Kidney (tissue), 14 donors: ENCODE results near the gene SLC22A23. TPM values are rescaled to one million over a fixed set of nuclear protein-coding genes. Genes with fewer than 3 reads are reported as not detected.

Experiments
- DNase-seq, 5 donors: peaks; one replicate each; pipeline ENCODE4 v3.0.0-alpha.2; 2013 to 2020
- FAIRE-seq: peaks from 2 replicates; lab custom pipeline; 2012; peaks lifted over from hg19 to GRCh38; lab: Jason Lieb, UNC
- H3K27ac ChIP-seq, 2 donors: one replicate each; pipeline ENCODE4 v1.7.0; 2013; ENCODE audit warnings: low read depth in 2 of 2, low read length in 2 of 2, inconsistent platforms in 1 of 2
- H3K27me3 ChIP-seq: one replicate; pipeline ENCODE4 v1.7.1; 2013; ENCODE audit warnings: low read length, inconsistent platforms; ENCODE audit not compliant: control insufficient read depth, insufficient read depth
- H3K36me3 ChIP-seq, 3 donors: one replicate each; pipeline versions ENCODE4 v1.7.0 to v1.7.1; 2013; ENCODE audit warnings: low read length in 3 of 3, control low read depth in 1 of 3, inconsistent platforms in 1 of 3; ENCODE audit not compliant: insufficient read depth in 3 of 3, control insufficient read depth in 2 of 3
- H3K4me1 ChIP-seq, 3 donors: one replicate each; pipeline versions ENCODE4 v1.7.0 to v1.7.1; 2013; ENCODE audit warnings: low read length in 3 of 3, inconsistent platforms in 1 of 3, low read depth in 1 of 3; ENCODE audit not compliant: control insufficient read depth in 2 of 3, insufficient read depth in 2 of 3
- H3K4me3 ChIP-seq, 3 donors: one replicate each; pipeline versions ENCODE4 v1.7.0 to v1.8.1; 2013; ENCODE audit warnings: low read length in 3 of 3, control low read depth in 1 of 3, inconsistent platforms in 1 of 3
- H3K9ac ChIP-seq, 3 donors: one replicate each; pipeline versions ENCODE4 v1.7.0 to v1.7.1; 2013; ENCODE audit warnings: low read length in 3 of 3, control low read depth in 1 of 3, inconsistent platforms in 1 of 3
- H3K9me3 ChIP-seq, 3 donors: one replicate each; pipeline versions ENCODE4 v1.7.0 to v1.7.1; 2013; ENCODE audit warnings: low read length in 3 of 3, control low read depth in 1 of 3, inconsistent platforms in 1 of 3; ENCODE audit not compliant: control insufficient read depth in 2 of 3, insufficient read depth in 1 of 3
- CTCF ChIP-seq: IDR thresholded peaks from 3 replicates; pipeline ENCODE4 v1.5.1; 2012; ENCODE audit warnings: mild to moderate bottlenecking, moderate library complexity, borderline replicate concordance; ENCODE audit not compliant: insufficient read depth; ENCODE audit errors: extremely low read depth
- intact Hi-C: fragments of 100-400 bp; cut with DNase I; formaldehyde crosslinking; loops from one replicate; pipeline ENCODE4 v1.11.1; 2022
- polyA plus RNA-seq: library from polyadenylated mRNA; stranded (reverse); fragments of 350-450 nt; fragmentation: Illumina TruSeq; extraction: RNeasy Lipid Tissue Mini Kit (QIAGEN cat#74804); gene quantifications from one replicate; pipeline ENCODE4 v1.2.3, GENCODE V29; 2014; ENCODE audit warnings: low read depth, low replicate concordance; ENCODE audit not compliant: insufficient read depth
- total RNA-seq: library from RNA; stranded (reverse); fragmentation: NEBNext Ultra II Directional; extraction: Animal tissue kit (Norgen Biotek cat#: 25700); gene quantifications from one replicate; pipeline ENCODE4 v1.2.1, GENCODE V29; 2021
- donor health status: control.
- donor health status: control.
- donor health status: control.
- donor health status: control.
- donor health status: control.
- donor health status: DM: yes; HTN: yes; CAD: no.
- donor health status: Normal renal cell carcinoma (clear cell type).

The SLC22A23 gene
- total and polyA plus RNA-seq, 2 donors from 2014 or later = 5.3 to 5.7 TPM

GRCh38 chr6:3406891-3407809, 49.7 kb downstream of the SLC22A23 start:
- H3K4me1 ChIP-seq = peaks cover 3 to 39% (median 20%) of the 10 kb centered on the region in 3 donors
- intact Hi-C loops = no loop called here
- FAIRE-seq = no peak
- no peak for TF ChIP-seq CTCF
- H3K4me3 ChIP-seq = no peak overlapping the region
- no peak for DNase-seq
- H3K27ac ChIP-seq = no peak overlapping the region
- no peaks in the 10 kb centered on the region for H3K9me3 ChIP-seq
- H3K27me3 ChIP-seq = no peaks in the 10 kb centered on the region
- H3K36me3 ChIP-seq = no peaks in the 10 kb centered on the region
- H3K9ac ChIP-seq = no peak overlapping the region

GRCh38 chr6:3406362-3406821, 50.5 kb downstream of the SLC22A23 start:
- H3K27me3 ChIP-seq = no peaks in the 10 kb centered on the region
- peaks cover 3 to 44% (median 26%) of the 10 kb centered on the region in 3 donors for H3K4me1 ChIP-seq
- H3K27ac ChIP-seq = peak overlapping the region in 1 of 2 donors; percentile 8
- no peak for FAIRE-seq
- DNase-seq = no peak
- H3K4me3 ChIP-seq = no peak overlapping the region
- intact Hi-C loops = no loop called here
- H3K9me3 ChIP-seq = no peaks in the 10 kb centered on the region
- no peak overlapping the region for H3K9ac ChIP-seq
- no peaks in the 10 kb centered on the region for H3K36me3 ChIP-seq
- no peak for TF ChIP-seq CTCF

GRCh38 chr6:3405679-3406078, 51.2 kb downstream of the SLC22A23 start:
- Histone ChIP-seq H3K9me3 (no peaks in the 10 kb centered on the region), H3K36me3 (no peaks in the 10 kb centered on the region), H3K9ac (no peak overlapping the region), H3K27me3 (no peaks in the 10 kb centered on the region), H3K4me1 (peaks cover 3 to 44% (median 26%) of the 10 kb centered on the region in 3 donors), H3K4me3 (no peak overlapping the region), H3K27ac (no peak overlapping the region)
- TF ChIP-seq CTCF = no peak
- no peak for FAIRE-seq
- intact Hi-C loops = no loop called here
- DNase-seq = no peak
